Kidney (tissue), 14 donors: ENCODE measurements around the gene NTRK2. TPM values are rescaled to one million over a fixed set of nuclear protein-coding genes. Genes with fewer than 3 reads are reported as not detected.
A peak's percentile ranks its signal among the peaks of the same experiment; 100 is the strongest.

ENCODE experiments used
- DNase-seq, 5 donors: peaks; one replicate each; pipeline ENCODE4 v3.0.0-alpha.2; 2013 to 2020
- FAIRE-seq: peaks from 2 replicates; lab custom pipeline; 2012; peaks lifted over from hg19 to GRCh38; lab: Jason Lieb, UNC
- H3K27ac ChIP-seq, 2 donors: one replicate each; pipeline ENCODE4 v1.7.0; 2013; ENCODE audit warnings: low read depth in 2 of 2, low read length in 2 of 2, inconsistent platforms in 1 of 2
- H3K27me3 ChIP-seq: one replicate; pipeline ENCODE4 v1.7.1; 2013; ENCODE audit warnings: low read length, inconsistent platforms; ENCODE audit not compliant: control insufficient read depth, insufficient read depth
- H3K36me3 ChIP-seq, 3 donors: one replicate each; pipeline versions ENCODE4 v1.7.0 to v1.7.1; 2013; ENCODE audit warnings: low read length in 3 of 3, control low read depth in 1 of 3, inconsistent platforms in 1 of 3; ENCODE audit not compliant: insufficient read depth in 3 of 3, control insufficient read depth in 2 of 3
- H3K4me1 ChIP-seq, 3 donors: one replicate each; pipeline versions ENCODE4 v1.7.0 to v1.7.1; 2013; ENCODE audit warnings: low read length in 3 of 3, inconsistent platforms in 1 of 3, low read depth in 1 of 3; ENCODE audit not compliant: control insufficient read depth in 2 of 3, insufficient read depth in 2 of 3
- H3K4me3 ChIP-seq, 3 donors: one replicate each; pipeline versions ENCODE4 v1.7.0 to v1.8.1; 2013; ENCODE audit warnings: low read length in 3 of 3, control low read depth in 1 of 3, inconsistent platforms in 1 of 3
- H3K9ac ChIP-seq, 3 donors: one replicate each; pipeline versions ENCODE4 v1.7.0 to v1.7.1; 2013; ENCODE audit warnings: low read length in 3 of 3, control low read depth in 1 of 3, inconsistent platforms in 1 of 3
- H3K9me3 ChIP-seq, 3 donors: one replicate each; pipeline versions ENCODE4 v1.7.0 to v1.7.1; 2013; ENCODE audit warnings: low read length in 3 of 3, control low read depth in 1 of 3, inconsistent platforms in 1 of 3; ENCODE audit not compliant: control insufficient read depth in 2 of 3, insufficient read depth in 1 of 3
- intact Hi-C: fragments of 100-400 bp; cut with DNase I; formaldehyde crosslinking; loops from one replicate; pipeline ENCODE4 v1.11.1; 2022
- polyA plus RNA-seq: library from polyadenylated mRNA; stranded (reverse); fragments of 350-450 nt; fragmentation: Illumina TruSeq; extraction: RNeasy Lipid Tissue Mini Kit (QIAGEN cat#74804); gene quantifications from one replicate; pipeline ENCODE4 v1.2.3, GENCODE V29; 2014; ENCODE audit warnings: low read depth, low replicate concordance; ENCODE audit not compliant: insufficient read depth
- total RNA-seq: library from RNA; stranded (reverse); fragmentation: NEBNext Ultra II Directional; extraction: Animal tissue kit (Norgen Biotek cat#: 25700); gene quantifications from one replicate; pipeline ENCODE4 v1.2.1, GENCODE V29; 2021
- TF ChIP-seq, protein P1 (sequence below): IDR thresholded peaks from 3 replicates; pipeline ENCODE4 v1.5.1; 2012; ENCODE audit warnings: mild to moderate bottlenecking, moderate library complexity, borderline replicate concordance; ENCODE audit not compliant: insufficient read depth; ENCODE audit errors: extremely low read depth
- donor health status: control.
- donor health status: control.
- donor health status: control.
- donor health status: control.
- donor health status: control.
- donor health status: DM: yes; HTN: yes; CAD: no.
- donor health status: Normal renal cell carcinoma (clear cell type).

NTRK2 gene
- total and polyA plus RNA-seq, 2 donors from 2014 or later: 20.0 to 41.2 TPM

DNA sequence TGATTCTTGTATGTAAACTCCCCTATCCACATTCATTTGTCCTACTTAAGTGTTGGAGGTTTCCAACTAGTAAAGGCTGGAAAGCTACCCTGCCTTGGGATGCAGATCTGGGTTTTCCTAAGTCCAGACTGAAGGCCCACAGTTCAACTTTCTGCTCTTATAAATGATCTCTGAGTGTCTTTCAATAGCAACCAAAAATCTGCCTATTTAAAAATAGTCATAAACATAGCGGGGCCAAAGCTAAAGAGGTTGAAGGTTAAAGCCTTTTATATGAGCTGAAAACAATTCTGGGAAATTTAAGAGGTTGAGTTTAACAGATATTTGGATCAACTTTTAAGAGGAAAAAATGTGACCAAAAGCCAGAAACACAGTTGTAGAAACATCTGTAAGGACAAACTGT is 87.2 kb downstream of the NTRK2 start:
- Histone ChIP-seq H3K27me3 (no peaks in the 10 kb centered on the region), H3K9ac (no peak overlapping the region), H3K4me1 (peaks cover 0 to 5% (median 0%) of the 10 kb centered on the region in 3 donors), H3K36me3 (no peaks in the 10 kb centered on the region), H3K9me3 (no peaks in the 10 kb centered on the region), H3K27ac (no peak overlapping the region), H3K4me3 (no peak overlapping the region)
- TF ChIP-seq, protein P1, sequence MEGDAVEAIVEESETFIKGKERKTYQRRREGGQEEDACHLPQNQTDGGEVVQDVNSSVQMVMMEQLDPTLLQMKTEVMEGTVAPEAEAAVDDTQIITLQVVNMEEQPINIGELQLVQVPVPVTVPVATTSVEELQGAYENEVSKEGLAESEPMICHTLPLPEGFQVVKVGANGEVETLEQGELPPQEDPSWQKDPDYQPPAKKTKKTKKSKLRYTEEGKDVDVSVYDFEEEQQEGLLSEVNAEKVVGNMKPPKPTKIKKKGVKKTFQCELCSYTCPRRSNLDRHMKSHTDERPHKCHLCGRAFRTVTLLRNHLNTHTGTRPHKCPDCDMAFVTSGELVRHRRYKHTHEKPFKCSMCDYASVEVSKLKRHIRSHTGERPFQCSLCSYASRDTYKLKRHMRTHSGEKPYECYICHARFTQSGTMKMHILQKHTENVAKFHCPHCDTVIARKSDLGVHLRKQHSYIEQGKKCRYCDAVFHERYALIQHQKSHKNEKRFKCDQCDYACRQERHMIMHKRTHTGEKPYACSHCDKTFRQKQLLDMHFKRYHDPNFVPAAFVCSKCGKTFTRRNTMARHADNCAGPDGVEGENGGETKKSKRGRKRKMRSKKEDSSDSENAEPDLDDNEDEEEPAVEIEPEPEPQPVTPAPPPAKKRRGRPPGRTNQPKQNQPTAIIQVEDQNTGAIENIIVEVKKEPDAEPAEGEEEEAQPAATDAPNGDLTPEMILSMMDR: no peak
- intact Hi-C loops: no loop called here
- peak in 1 of 5 donors; percentile 53 for DNase-seq
- no peak for FAIRE-seq

DNA sequence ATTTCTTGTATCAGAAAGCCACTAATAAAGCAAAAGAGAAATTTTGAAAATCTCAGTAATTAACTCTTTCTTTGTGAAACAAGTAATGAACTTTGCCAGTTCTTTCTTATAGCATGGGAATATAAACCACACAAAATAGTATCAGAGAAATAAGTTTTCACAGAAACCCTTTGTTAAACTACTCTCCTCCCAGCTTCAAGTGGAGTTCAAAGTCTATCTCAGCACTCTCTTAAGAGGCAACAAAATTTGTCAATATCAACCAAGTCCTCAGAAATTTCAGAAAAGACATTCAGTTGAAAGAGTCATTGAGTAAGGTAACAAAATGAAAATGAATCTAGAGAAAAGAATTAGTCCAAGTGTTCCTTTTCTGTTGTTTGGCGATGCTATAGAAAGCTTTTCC is 89.3 kb downstream of the NTRK2 start:
- H3K9me3 ChIP-seq: no peaks in the 10 kb centered on the region
- intact Hi-C loops: no loop called here
- H3K4me1 ChIP-seq: peaks cover 0 to 5% (median 0%) of the 10 kb centered on the region in 3 donors
- FAIRE-seq (no peak), DNase-seq (no peak)
- TF ChIP-seq, protein P1: no peak
- no peak overlapping the region for H3K4me3 ChIP-seq
- H3K36me3 ChIP-seq: no peaks in the 10 kb centered on the region
- no peak overlapping the region for H3K27ac ChIP-seq
- H3K9ac ChIP-seq: no peak overlapping the region
- H3K27me3 ChIP-seq: no peaks in the 10 kb centered on the region

DNA sequence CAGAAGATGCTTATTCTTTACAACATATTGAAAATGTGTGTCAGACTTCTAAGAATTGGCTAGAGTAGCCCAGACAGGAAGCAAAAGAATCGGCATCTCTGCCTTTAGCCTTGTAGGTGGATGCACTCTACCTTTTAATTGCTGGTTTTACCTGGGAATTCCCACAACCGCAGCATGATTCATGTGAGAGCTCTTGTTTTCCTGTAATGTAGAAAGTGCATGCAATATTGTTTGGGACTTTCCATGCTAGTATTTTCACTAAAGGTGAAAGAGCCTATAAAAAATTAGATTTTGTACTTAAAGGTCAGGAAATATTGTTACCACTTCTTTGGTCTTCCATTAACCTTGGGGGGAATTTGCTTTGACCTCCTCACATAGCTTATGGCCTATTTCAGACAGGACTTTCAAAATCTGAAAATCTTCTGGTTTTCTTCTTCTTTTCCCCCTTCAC is 89.8 kb downstream of the NTRK2 start:
- H3K4me1 ChIP-seq: peaks cover 0 to 5% (median 0%) of the 10 kb centered on the region in 3 donors
- H3K9me3 ChIP-seq: no peaks in the 10 kb centered on the region
- no peak for FAIRE-seq
- H3K27ac ChIP-seq: no peak overlapping the region
- no peak overlapping the region for H3K4me3 ChIP-seq
- no peaks in the 10 kb centered on the region for H3K36me3 ChIP-seq
- DNase-seq: no peak
- H3K9ac ChIP-seq: no peak overlapping the region
- TF ChIP-seq, protein P1: no peak
- no peaks in the 10 kb centered on the region for H3K27me3 ChIP-seq
- intact Hi-C loops: no loop called here

GRCh38 chr9:84759804-84760203 is 90.3 kb downstream of the NTRK2 start:
- no peaks in the 10 kb centered on the region for H3K27me3 ChIP-seq
- TF ChIP-seq, protein P1: no peak
- H3K9ac ChIP-seq: no peak overlapping the region
- DNase-seq: no peak
- H3K4me1 ChIP-seq: peaks cover 0 to 2% (median 0%) of the 10 kb centered on the region in 3 donors
- H3K27ac ChIP-seq: no peak overlapping the region
- no peaks in the 10 kb centered on the region for H3K9me3 ChIP-seq
- H3K4me3 ChIP-seq: no peak overlapping the region
- intact Hi-C loops: no loop called here
- H3K36me3 ChIP-seq: no peaks in the 10 kb centered on the region
- FAIRE-seq: no peak
